ENCODE measurements around the gene HDDC3.

The HDDC3 gene

GRCh38 chr15:90946538-90946937 lies 14.2 kb upstream of the HDDC3 start:
- H3K27ac ChIP-seq: no peak overlapping the region
- TF ChIP-seq CTCF (IDR thresholded peaks at IDR 0.05) (no peak), ZFX (IDR thresholded peaks at IDR 0.05; ENCODE audit: borderline replicate concordance) (no peak)

GRCh38 chr15:90945091-90945490 lies 12.7 kb upstream of the HDDC3 start:
- no peak for TF ChIP-seq ZFX (IDR thresholded peaks at IDR 0.05; ENCODE audit: borderline replicate concordance)
- TF ChIP-seq CTCF (IDR thresholded peaks at IDR 0.05): no peak
- H3K27ac ChIP-seq: no peak overlapping the region

GRCh38 chr15:90942354-90943120 lies 10.2 kb upstream of the HDDC3 start:
- no peak for TF ChIP-seq ZFX (IDR thresholded peaks at IDR 0.05; ENCODE audit: borderline replicate concordance)
- no peak for TF ChIP-seq CTCF (IDR thresholded peaks at IDR 0.05)
- no peak overlapping the region for H3K27ac ChIP-seq

- no peak for TF ChIP-seq ZFX (IDR thresholded peaks at IDR 0.05; ENCODE audit: borderline replicate concordance)
- no peak for TF ChIP-seq CTCF (IDR thresholded peaks at IDR 0.05)
- H3K27ac ChIP-seq: no peak overlapping the region
These were observed 8.7 kb upstream of the HDDC3 start for GRCh38 chr15:90941038-90941437.

GRCh38 chr15:90939756-90940155 lies 7.4 kb upstream of the HDDC3 start:
- H3K27ac ChIP-seq: no peak overlapping the region
- TF ChIP-seq ZFX (IDR thresholded peaks at IDR 0.05; ENCODE audit: borderline replicate concordance): no peak
- TF ChIP-seq CTCF (IDR thresholded peaks at IDR 0.05): no peak

GRCh38 chr15:90938261-90938660 lies 5.9 kb upstream of the HDDC3 start:
- no peak overlapping the region for H3K27ac ChIP-seq
- TF ChIP-seq ZFX (IDR thresholded peaks at IDR 0.05; ENCODE audit: borderline replicate concordance) (no peak), CTCF (IDR thresholded peaks at IDR 0.05) (no peak)

- TF ChIP-seq CTCF (IDR thresholded peaks at IDR 0.05) (no peak), ZFX (IDR thresholded peaks at IDR 0.05; ENCODE audit: borderline replicate concordance) (no peak)
- H3K27ac ChIP-seq: no peak overlapping the region
These were observed 4.5 kb upstream of the HDDC3 start for GRCh38 chr15:90936823-90937222.
